HepG2 (cell line): Measurements from ENCODE around the gene TMEM151A. TPM values are rescaled to one million over a fixed set of nuclear protein-coding genes. Genes with fewer than 3 reads are reported as not detected.

ENCODE experiments used
- ATF7 ChIP-seq, 2 experiments: fragments of 450-650 bp in 1 of 2; sonication (generic) in 1 of 2; formaldehyde crosslinking in 1 of 2; IDR thresholded peaks; 2 replicates each; pipeline versions ENCODE4 v1.4.0 to v1.6.1; 2016 to 2020; ENCODE audit warnings: antibody characterized with exemption in 1 of 2, mild to moderate bottlenecking in 1 of 2, missing genetic modification reagents in 1 of 2
- BCL6 ChIP-seq: IDR thresholded peaks from 2 replicates; pipeline ENCODE4 v1.6.1; 2016; ENCODE audit warnings: missing genetic modification reagents, missing compliant biosample characterization
- CBX5 ChIP-seq: sonication (generic); formaldehyde crosslinking; IDR thresholded peaks from 2 replicates; pipeline ENCODE4 v1.4.0; 2020; ENCODE audit warnings: missing genetic modification reagents, borderline replicate concordance
- CSRNP2 ChIP-seq: sonication (generic); formaldehyde crosslinking; conservative IDR thresholded peaks from 2 replicates; pipeline ENCODE4 v1.8.0; 2022; ENCODE audit warnings: low read depth, missing genetic modification reagents
- MBNL3 ChIP-seq: fragments of 250-450 bp; sonication (Bioruptor Pico); conservative IDR thresholded peaks from 2 replicates; pipeline ENCODE4 v1.8.0; 2022; ENCODE audit warnings: mild to moderate bottlenecking, inconsistent platforms
- MEF2D ChIP-seq: sonication (generic); formaldehyde crosslinking; IDR thresholded peaks from 2 replicates; pipeline ENCODE4 v1.5.1; 2020; ENCODE audit warnings: mild to moderate bottlenecking, missing genetic modification reagents
- MIXL1 ChIP-seq: IDR thresholded peaks from 2 replicates; pipeline ENCODE4 v1.6.1; 2016
- PRDM15 ChIP-seq: sonication (generic); formaldehyde crosslinking; IDR thresholded peaks from 2 replicates; pipeline ENCODE4 v1.4.0; 2020; ENCODE audit warnings: missing genetic modification reagents
- SKIL ChIP-seq: sonication (generic); formaldehyde crosslinking; IDR thresholded peaks from 2 replicates; pipeline ENCODE4 v1.8.0; 2022; ENCODE audit warnings: missing genetic modification reagents, mild to moderate bottlenecking, moderate library complexity, borderline replicate concordance
- SP2 ChIP-seq: sonication (generic); formaldehyde crosslinking; IDR thresholded peaks from 2 replicates; pipeline ENCODE4 v1.5.1; 2020; ENCODE audit warnings: mild to moderate bottlenecking, missing genetic modification reagents
- STAT5B ChIP-seq: sonication (generic); formaldehyde crosslinking; IDR thresholded peaks from 2 replicates; pipeline ENCODE4 v1.4.0; 2020; ENCODE audit warnings: missing genetic modification reagents
- U2AF1 ChIP-seq: fragments of 200-400 bp; formaldehyde crosslinking; optimal IDR thresholded peaks from 2 replicates; pipeline ENCODE3; 2017; ENCODE audit warnings: mild to moderate bottlenecking, low read depth, low read length
- ZBTB20 ChIP-seq: sonication (generic); formaldehyde crosslinking; IDR thresholded peaks from 2 replicates; pipeline ENCODE4 v1.8.1; 2023; ENCODE audit warnings: missing genetic modification reagents, low read depth, mild to moderate bottlenecking, borderline replicate concordance
- ZBTB39 ChIP-seq: sonication (generic); formaldehyde crosslinking; IDR thresholded peaks from 2 replicates; pipeline ENCODE4 v1.5.0; 2020; ENCODE audit warnings: missing genetic modification reagents
- ZC3H13 ChIP-seq: sonication (generic); formaldehyde crosslinking; IDR thresholded peaks from 2 replicates; pipeline ENCODE4 v1.8.1; 2023; ENCODE audit warnings: mild to moderate bottlenecking, missing genetic modification reagents, moderate library complexity
- ZFP82 ChIP-seq: sonication (generic); formaldehyde crosslinking; IDR thresholded peaks from 2 replicates; pipeline ENCODE4 v1.5.1; 2020; ENCODE audit warnings: mild to moderate bottlenecking, missing genetic modification reagents, borderline replicate concordance
- ZNF224 ChIP-seq: sonication (generic); formaldehyde crosslinking; IDR thresholded peaks from 2 replicates; pipeline ENCODE4 v1.5.0; 2020; ENCODE audit warnings: mild to moderate bottlenecking, missing genetic modification reagents
- polyA plus RNA-seq, 8 experiments: library from polyadenylated mRNA; depleted of rRNA in 3 of 8; stranded (reverse) in 7 of 8; unstranded in 1 of 8; fragments of >200 nt; fragmentation: Illumina TruSeq in 4 of 8; extraction: Trizol in 4 of 8; gene quantifications; 2 replicates each; pipeline versions ENCODE4 v1.2.1 to v1.2.3, GENCODE V29; 2011 to 2016; ENCODE audit warnings: low read depth in 4 of 8, missing spikeins in 1 of 8, mixed read lengths in 1 of 8; ENCODE audit not compliant: insufficient read depth in 1 of 8
- total RNA-seq, 5 experiments: library from RNA; depleted of rRNA; stranded (reverse); fragments of >200 nt; fragmentation: Illumina TruSeq; extraction: Trizol; gene quantifications; 2 replicates each; pipeline ENCODE4 v1.2.3, GENCODE V29; 2016; ENCODE audit warnings: low read depth in 1 of 5

TMEM151A gene
- total and polyA plus RNA-seq, 2 of the 13 experiments (the other 11 are each of a cell fraction or from before 2014, with no cell fraction given): 0.18 to 0.33 TPM

GRCh38 chr11:66328302-66329144 is 36.8 kb downstream of the TMEM151A start (continued):
- TF ChIP-seq PRDM15 (CRISPR knock-in tag) (no peak), SP2 (no peak), CBX5 (CRISPR knock-in tag) (peak; percentile 86; the same call in 1 of the 2 replicates), SKIL (CRISPR knock-in tag) (0 out of 2 replicates have a peak, but pooled peaks have one; percentile 32), ZFP82 (CRISPR knock-in tag) (no peak), ZNF224 (no peak; the same call in 1 of the 2 replicates), ATF7 (IDR thresholded peaks at IDR 0.05) (no peak), ATF7 (CRISPR knock-in tag; IDR thresholded peaks at IDR 0.05) (no peak), ZBTB39 (no peak), U2AF1 (no peak), STAT5B (no peak), ZBTB20 (CRISPR knock-in tag) (no peak), CSRNP2 (CRISPR knock-in tag) (no peak), MIXL1 (peak; percentile 80), ZC3H13 (peak; percentile 73; the same call in 1 of the 2 replicates), MBNL3 (CRISPR knock-in tag) (no peak), MEF2D (CRISPR knock-in tag) (peak; percentile 74), BCL6 (CRISPR knock-in tag) (peak; percentile 70)
